Omental fat pad (tissue), 4 donors: ENCODE results near the gene TMEM38A. TPM values are rescaled to one million over a fixed set of nuclear protein-coding genes. Genes with fewer than 3 reads are reported as not detected.
"Not testable (repeated sequence)": the region's sequence is repeated elsewhere in the genome, so short reads cannot be mapped to it uniquely, and the experiment has no call there.

ENCODE experiments used
- ATAC-seq: fragments of 150-250 bp; one replicate; pipeline ENCODE4 v1.9.1; 2016; ENCODE audit warnings: mild to moderate bottlenecking, moderate library complexity; ENCODE audit not compliant: low FRiP score
- DNase-seq: peaks from one replicate; pipeline ENCODE4 v3.0.0-alpha.2; 2019; ENCODE audit warnings: low spot score
- CTCF ChIP-seq, 3 donors: fragments of 450-650 bp; IDR thresholded peaks; one replicate each; pipeline ENCODE4 v1.5.1; 2016 to 2017; ENCODE audit warnings: antibody characterized with exemption in 3 of 3, mild to moderate bottlenecking in 3 of 3, moderate library complexity in 2 of 3
- total RNA-seq, 4 donors: library from RNA; depleted of rRNA; stranded (reverse); fragments of >200 nt; gene quantifications; one replicate each; pipeline ENCODE4 v1.1.0, GENCODE V29; 2016

The TMEM38A gene
- total RNA-seq, 4 donors from 2014 or later: 1.4 to 7.6 (median 1.9) TPM

GRCh38 chr19:16684216-16684615 is 23.3 kb downstream of the TMEM38A start:
- DNase-seq (no peak), ATAC-seq (no peak)
- no peak for TF ChIP-seq CTCF (IDR thresholded peaks at IDR 0.05)

GRCh38 chr19:16688084-16688483 is 27.1 kb downstream of the TMEM38A start:
- ATAC-seq: no peak
- no peak for DNase-seq
- TF ChIP-seq CTCF (IDR thresholded peaks at IDR 0.05): no peak

GRCh38 chr19:16698914-16699313 is 38.0 kb downstream of the TMEM38A start:
- no peak for DNase-seq
- TF ChIP-seq CTCF (IDR thresholded peaks at IDR 0.05): no peak
- no peak for ATAC-seq

- no peak for DNase-seq
- no peak for ATAC-seq
- TF ChIP-seq CTCF (IDR thresholded peaks at IDR 0.05): no peak
These were observed 41.2 kb downstream of the TMEM38A start for GRCh38 chr19:16702123-16702522.

- ATAC-seq (no peak), DNase-seq (no peak)
- no peak for TF ChIP-seq CTCF (IDR thresholded peaks at IDR 0.05)
These were observed 42.7 kb downstream of the TMEM38A start for GRCh38 chr19:16703677-16704076.

- ATAC-seq, DNase-seq: not testable (repeated sequence)
These were observed 49.9 kb downstream of the TMEM38A start for GRCh38 chr19:16710870-16711269.

- DNase-seq, ATAC-seq: not testable (repeated sequence)
These were observed 51.4 kb downstream of the TMEM38A start for GRCh38 chr19:16712295-16712694.

- ATAC-seq (no peak), DNase-seq (no peak)
These were observed 53.9 kb downstream of the TMEM38A start for GRCh38 chr19:16714702-16715287.

More at GRCh38 chr19:16714702-16715287, 53.9 kb downstream of the TMEM38A start:
- no peak for TF ChIP-seq CTCF (IDR thresholded peaks at IDR 0.05)
